Caco-2 (cell line): ENCODE data around the gene GGT5. TPM values are rescaled to one million over a fixed set of nuclear protein-coding genes. Genes with fewer than 3 reads are reported as not detected.
"Not testable (repeated sequence)": the region's sequence is repeated elsewhere in the genome, so short reads cannot be mapped to it uniquely, and the experiment has no call there.

Source experiments
- BruUV-seq: library from RNA; stranded (reverse); fragments of 400-500 nt; replicated peaks from 2 replicates; lab custom pipeline; 2021; lab: Mats Ljungman, UMichigan
- CTCF ChIA-PET: fragments of 300-600 bp; sonication (Branson Sonifier 250); formaldehyde crosslinking; loops from one replicate; lab custom pipeline; 2022; ENCODE audit warnings: antibody characterized with exemption; lab: Charles Lee
- POLR2A ChIA-PET: fragments of 300-600 bp; sonication (Branson Sonifier 250); formaldehyde crosslinking; loops from one replicate; lab custom pipeline; 2022; ENCODE audit warnings: antibody characterized with exemption; lab: Charles Lee
- DNase-seq, 2 experiments: peaks; one replicate each; pipeline versions ENCODE4 v3.0.0 to v3.0.0-alpha.2; 2020 to 2022
- H3K27me3 ChIP-seq: replicated peaks from 2 replicates; pipeline ENCODE4 v1.6.0; 2011; ENCODE audit warnings: low read length; ENCODE audit not compliant: control insufficient read depth, insufficient read depth
- H3K36me3 ChIP-seq: 2 replicates; pipeline ENCODE4 v1.5.1; 2011; ENCODE audit warnings: low read length; ENCODE audit not compliant: control insufficient read depth, insufficient read depth
- H3K4me1 ChIP-seq: fragments of 250-450 bp; sonication (Bioruptor Pico); 2 replicates; pipeline ENCODE4 v1.5.1; 2020; ENCODE audit warnings: mild to moderate bottlenecking
- H3K4me3 ChIP-seq: 2 replicates; pipeline ENCODE4 v1.5.1; 2011; ENCODE audit warnings: low read depth, mild to moderate bottlenecking, control low read depth, low read length
- H3K9me3 ChIP-seq: fragments of 250-450 bp; sonication (Bioruptor Pico); 2 replicates; pipeline ENCODE4 v1.5.1; 2020; ENCODE audit warnings: mild to moderate bottlenecking, moderate library complexity
- H3K27ac Mint-ChIP-seq: one replicate; pipeline ENCODE4 v1.8.0; 2022; ENCODE audit warnings: mixed read lengths; ENCODE audit not compliant: unreplicated experiment
- H3K27me3 Mint-ChIP-seq: one replicate; pipeline ENCODE4 v1.8.0; 2022; ENCODE audit warnings: mixed read lengths; ENCODE audit not compliant: insufficient read depth, unreplicated experiment
- H3K36me3 Mint-ChIP-seq: one replicate; pipeline ENCODE4 v1.8.0; 2022; ENCODE audit warnings: mild to moderate bottlenecking, mixed read lengths; ENCODE audit not compliant: insufficient read depth, unreplicated experiment
- H3K4me1 Mint-ChIP-seq: one replicate; pipeline ENCODE4 v1.8.0; 2022; ENCODE audit warnings: low read depth, mixed read lengths; ENCODE audit not compliant: unreplicated experiment
- H3K4me3 Mint-ChIP-seq: one replicate; pipeline ENCODE4 v1.8.0; 2022; ENCODE audit warnings: mild to moderate bottlenecking, moderate library complexity, mixed read lengths; ENCODE audit not compliant: unreplicated experiment
- H3K9me3 Mint-ChIP-seq: one replicate; pipeline ENCODE4 v1.8.0; 2022; ENCODE audit warnings: mixed read lengths; ENCODE audit not compliant: unreplicated experiment
- CTCF ChIP-seq, 2 experiments: fragments of 200-600 bp in 1 of 2; IDR thresholded peaks; 1 replicate in 1 of 2; 2 replicates in 1 of 2; pipeline versions ENCODE4 v1.5.1 to v1.8.0; 2011 to 2022; ENCODE audit warnings: antibody characterized with exemption in 1 of 2, control low read depth in 1 of 2, inconsistent platforms in 1 of 2, low read depth in 1 of 2, low read length in 1 of 2, mild to moderate bottlenecking in 1 of 2, moderate library complexity in 1 of 2; ENCODE audit not compliant: insufficient read depth in 1 of 2, severe bottlenecking in 1 of 2, unreplicated experiment in 1 of 2
- intact Hi-C: fragments of 100-400 bp; cut with micrococcal nuclease; formaldehyde crosslinking; loops from one replicate; pipeline ENCODE4 v1.10.0; 2022; ENCODE audit not compliant: unreplicated experiment
- total RNA-seq: library from RNA; stranded (reverse); gene quantifications from 2 replicates; pipeline ENCODE4 v1.2.3, GENCODE V29; 2022

Gene GGT5
- total RNA-seq, 1 experiment from 2014 or later, result 0.66 TPM

DNA sequence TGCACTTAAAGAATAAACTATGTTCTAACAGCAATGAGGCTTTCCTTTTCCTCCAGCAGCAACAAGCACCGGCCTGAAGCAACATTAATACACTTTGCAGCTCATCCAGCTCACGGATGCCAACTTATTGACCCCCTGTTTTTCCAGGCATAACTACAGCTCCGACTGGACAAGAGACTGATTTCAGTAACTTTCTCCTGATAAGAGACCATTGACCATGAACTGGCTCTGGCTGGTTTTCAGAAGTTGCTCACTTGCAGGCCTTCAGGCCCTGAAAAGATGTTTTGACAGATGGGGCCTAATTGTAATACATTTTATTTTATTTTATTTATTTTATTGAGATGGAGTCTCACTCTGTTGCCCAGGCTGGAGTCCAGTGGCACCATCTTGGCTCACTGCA, 27.5 kb downstream of the GGT5 start:
- Mint-ChIP-seq H3K27me3 (no peaks in the 10 kb centered on the region), H3K4me3 (no peak overlapping the region), H3K36me3 (no peaks in the 10 kb centered on the region), H3K27ac (no peak overlapping the region), H3K4me1 (no peaks in the 10 kb centered on the region), H3K9me3 (no peaks in the 10 kb centered on the region)
- no peaks in the 10 kb centered on the region for H3K27me3 ChIP-seq
- TF ChIP-seq CTCF (IDR thresholded peaks at IDR 0.05; ENCODE audit: insufficient read depth in 1 of 2, low read depth in 1 of 2, low read length in 1 of 2, severe bottlenecking in 1 of 2, unreplicated experiment in 1 of 2), result no peak
- no peak for DNase-seq
- H3K36me3 ChIP-seq, result no peaks in the 10 kb centered on the region
- POLR2A ChIA-PET, result no interaction called here
- H3K4me1 ChIP-seq, result no peaks in the 10 kb centered on the region
- CTCF ChIA-PET, result no interaction called here
- intact Hi-C loops, result no loop called here
- H3K9me3 ChIP-seq, result no peaks in the 10 kb centered on the region
- BruUV-seq, result no TSS peak
- H3K4me3 ChIP-seq, result no peak overlapping the region

- H3K27me3 ChIP-seq, result no peaks in the 10 kb centered on the region
- ChIA-PET POLR2A (no interaction called here), CTCF (no interaction called here)
- H3K4me3 ChIP-seq, result no peak overlapping the region
- Mint-ChIP-seq H3K27me3 (no peaks in the 10 kb centered on the region), H3K9me3 (no peaks in the 10 kb centered on the region), H3K4me3 (no peak overlapping the region), H3K36me3 (no peaks in the 10 kb centered on the region), H3K4me1 (no peaks in the 10 kb centered on the region), H3K27ac (no peak overlapping the region)
- no peaks in the 10 kb centered on the region for H3K9me3 ChIP-seq
- BruUV-seq, result no TSS peak
- no peak for DNase-seq
- no peak for TF ChIP-seq CTCF (IDR thresholded peaks at IDR 0.05; ENCODE audit: insufficient read depth in 1 of 2, low read depth in 1 of 2, low read length in 1 of 2, severe bottlenecking in 1 of 2, unreplicated experiment in 1 of 2)
- intact Hi-C loops, result no loop called here
- no peaks in the 10 kb centered on the region for H3K36me3 ChIP-seq
- no peaks in the 10 kb centered on the region for H3K4me1 ChIP-seq
Observed at GRCh38 chr22:24216541-24217209, 28.2 kb downstream of the GGT5 start.

DNA sequence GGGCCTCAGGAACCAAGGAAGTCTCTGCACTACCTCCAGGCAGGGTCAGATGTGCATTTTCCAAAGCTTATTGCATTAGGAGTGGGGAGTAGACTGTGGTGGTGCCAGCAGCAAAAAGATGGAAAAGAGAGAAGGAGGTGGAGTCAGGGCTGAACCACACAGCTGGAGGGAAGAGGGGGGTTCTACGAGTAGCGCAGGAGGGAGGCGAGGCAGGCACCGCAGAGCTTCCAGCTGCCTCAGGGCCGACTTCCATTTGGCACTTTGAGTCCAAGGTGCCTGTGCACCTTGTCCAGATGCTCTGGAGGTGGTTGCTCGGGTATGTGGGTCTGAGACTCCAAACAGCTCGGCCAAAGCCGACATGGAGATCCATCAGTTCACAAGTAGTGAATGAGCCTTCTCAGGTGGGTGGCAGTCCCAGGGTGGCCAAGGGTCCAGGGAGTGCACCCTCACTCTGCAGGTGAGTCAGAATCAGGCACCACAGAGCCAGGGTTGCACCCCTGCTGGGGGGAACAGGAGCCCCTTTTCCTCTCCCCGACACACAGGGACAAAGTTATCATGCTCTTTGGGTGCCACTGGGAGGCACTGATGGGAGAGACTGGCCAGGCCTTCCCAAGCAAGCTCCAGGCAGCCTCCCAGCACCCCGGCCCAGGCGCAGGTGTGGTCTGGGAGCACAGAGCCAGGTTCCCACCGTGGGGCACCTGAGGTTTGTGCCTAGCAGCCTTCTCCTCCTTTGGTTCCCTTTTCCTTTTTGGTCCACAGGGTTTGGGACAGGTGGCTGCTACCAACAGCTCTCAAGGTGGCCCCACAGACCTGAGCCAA, 30.2 kb downstream of the GGT5 start:
- Mint-ChIP-seq H3K4me1 (no peaks in the 10 kb centered on the region), H3K27me3 (no peaks in the 10 kb centered on the region), H3K9me3 (no peaks in the 10 kb centered on the region), H3K27ac (no peak overlapping the region), H3K4me3 (no peak overlapping the region), H3K36me3 (no peaks in the 10 kb centered on the region)
- TF ChIP-seq CTCF (IDR thresholded peaks at IDR 0.05; ENCODE audit: insufficient read depth in 1 of 2, low read depth in 1 of 2, low read length in 1 of 2, severe bottlenecking in 1 of 2, unreplicated experiment in 1 of 2), result no peak
- POLR2A ChIA-PET, result interaction anchor here (0.6 kb wide), 2 partner anchors 8 to 32 kb away, joined by 3 to 6 read pairs; no protein-coding TSS in a partner anchor
- Histone ChIP-seq H3K27me3 (no peaks in the 10 kb centered on the region), H3K36me3 (no peaks in the 10 kb centered on the region), H3K9me3 (no peaks in the 10 kb centered on the region), H3K4me1 (peaks cover 4% of the 10 kb centered on the region), H3K4me3 (no peak overlapping the region)
- DNase-seq, result no peak
- intact Hi-C loops, result no loop called here
- CTCF ChIA-PET, result no interaction called here
- no TSS peak for BruUV-seq

DNA sequence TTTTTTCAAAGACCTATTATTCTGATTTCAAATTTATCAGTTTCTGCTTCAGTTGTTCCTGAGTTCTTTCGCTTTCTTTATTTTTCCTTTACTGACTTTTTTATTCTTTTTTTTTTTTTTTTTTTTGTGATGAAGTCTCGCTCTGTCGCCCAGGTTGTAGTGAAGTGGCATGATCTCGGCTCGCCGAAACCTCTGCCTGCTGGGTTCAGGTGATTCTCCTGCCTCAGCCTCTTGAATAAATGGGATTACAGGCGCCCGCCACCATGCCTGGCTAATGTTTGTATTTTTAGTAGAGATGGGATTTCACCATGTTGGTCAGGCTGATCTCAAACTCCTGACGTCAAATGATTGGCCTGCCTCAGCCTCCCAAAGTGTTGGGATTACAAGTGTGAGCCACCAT, 31.8 kb downstream of the GGT5 start:
- CTCF ChIA-PET, POLR2A ChIA-PET: not testable (repeated sequence)

More for the DNA sequence above, 31.8 kb downstream of the GGT5 start:
- H3K27me3 ChIP-seq, H3K27ac Mint-ChIP-seq, H3K9me3 Mint-ChIP-seq, H3K27me3 Mint-ChIP-seq, DNase-seq, H3K36me3 ChIP-seq, intact Hi-C loops, H3K4me1 Mint-ChIP-seq, H3K9me3 ChIP-seq, H3K36me3 Mint-ChIP-seq, BruUV-seq, H3K4me3 Mint-ChIP-seq, H3K4me3 ChIP-seq: not testable (repeated sequence)
- H3K4me1 ChIP-seq, result peaks cover 17% of the 10 kb centered on the region
